GM19467 (cell line): ENCODE data around the gene FHOD3.

Experiments
- ATAC-seq: cut with Tn5 transposase; IDR thresholded peaks from one replicate; pipeline ENCODE4 v1.9.1; 2021; ENCODE audit warnings: mild to moderate bottlenecking, moderate library complexity; ENCODE audit not compliant: unreplicated experiment

The FHOD3 gene

GRCh38 chr18:36504928-36505327 is 207.4 kb downstream of the FHOD3 start:
- ATAC-seq, result no peak

GRCh38 chr18:36505665-36506064 is 208.2 kb downstream of the FHOD3 start:
- no peak for ATAC-seq

- no peak for ATAC-seq
Observed at GRCh38 chr18:36509646-36510197, 212.2 kb downstream of the FHOD3 start.

- no peak for ATAC-seq
Observed at GRCh38 chr18:36511791-36512352, 214.4 kb downstream of the FHOD3 start.

- ATAC-seq, result no peak
Observed at GRCh38 chr18:36513556-36513955, 216.0 kb downstream of the FHOD3 start.

- no peak for ATAC-seq
Observed at GRCh38 chr18:36514778-36515177, 217.3 kb downstream of the FHOD3 start.

- ATAC-seq, result no peak
Observed at GRCh38 chr18:36516258-36516657, 218.7 kb downstream of the FHOD3 start.

GRCh38 chr18:36516726-36517125 is 219.2 kb downstream of the FHOD3 start:
- ATAC-seq, result no peak

- no peak for ATAC-seq
Observed at GRCh38 chr18:36518839-36519238, 221.3 kb downstream of the FHOD3 start.

GRCh38 chr18:36519358-36519757 is 221.8 kb downstream of the FHOD3 start:
- no peak for ATAC-seq

- ATAC-seq, result no peak
Observed at GRCh38 chr18:36522509-36522908, 225.0 kb downstream of the FHOD3 start.

GRCh38 chr18:36525913-36526312 is 228.4 kb downstream of the FHOD3 start:
- ATAC-seq, result no peak

- no peak for ATAC-seq
Observed at GRCh38 chr18:36526611-36527010, 229.1 kb downstream of the FHOD3 start.

GRCh38 chr18:36527051-36527450 is 229.5 kb downstream of the FHOD3 start:
- no peak for ATAC-seq

- ATAC-seq, result no peak
Observed at GRCh38 chr18:36527740-36528455, 230.4 kb downstream of the FHOD3 start.

GRCh38 chr18:36529747-36530146 is 232.2 kb downstream of the FHOD3 start:
- ATAC-seq, result no peak

- no peak for ATAC-seq
Observed at GRCh38 chr18:36530676-36531405, 233.3 kb downstream of the FHOD3 start.

GRCh38 chr18:36531636-36532035 is 234.1 kb downstream of the FHOD3 start:
- no peak for ATAC-seq

- ATAC-seq, result no peak
Observed at GRCh38 chr18:36532394-36532793, 234.9 kb downstream of the FHOD3 start.

- ATAC-seq, result no peak
Observed at GRCh38 chr18:36532815-36533214, 235.3 kb downstream of the FHOD3 start.

- no peak for ATAC-seq
Observed at GRCh38 chr18:36533446-36534153, 236.1 kb downstream of the FHOD3 start.
